Measurements from ENCODE around the gene DIAPH1.

The DIAPH1 gene

DNA sequence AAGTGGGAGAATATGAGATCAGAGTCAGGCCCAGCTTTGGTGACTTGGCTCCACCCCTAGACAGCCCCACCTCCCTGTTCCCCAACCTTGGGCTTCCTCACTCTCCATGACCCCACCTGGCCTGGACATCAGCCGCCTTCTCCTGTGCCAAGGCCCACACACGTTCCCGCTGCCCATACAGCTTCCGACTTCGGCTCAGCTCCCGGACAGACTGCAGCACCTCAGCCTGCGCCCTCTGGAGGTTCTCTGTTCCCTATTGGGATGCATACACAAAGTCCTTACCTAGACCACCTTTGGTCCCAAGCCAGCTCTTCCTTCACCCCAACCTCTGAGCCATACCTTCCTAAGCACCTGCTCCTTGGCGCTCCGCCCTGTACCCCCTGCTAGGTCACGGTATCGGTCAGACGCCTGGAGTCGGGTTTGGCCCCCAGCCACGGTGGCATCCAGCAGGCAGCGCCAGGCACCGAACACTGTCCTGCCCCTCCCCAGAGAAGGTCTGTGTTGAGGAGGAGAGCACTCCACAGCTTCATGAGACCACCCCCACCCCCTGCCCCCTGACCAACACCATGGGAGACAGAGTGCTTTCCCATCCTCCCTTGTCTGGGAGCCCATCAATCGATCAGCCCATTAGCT lies 30.4 kb upstream of the DIAPH1 start:
- no peak overlapping the region for H3K4me3 ChIP-seq (ENCODE audit: low read depth, low read length)
- TF ChIP-seq, protein P1, sequence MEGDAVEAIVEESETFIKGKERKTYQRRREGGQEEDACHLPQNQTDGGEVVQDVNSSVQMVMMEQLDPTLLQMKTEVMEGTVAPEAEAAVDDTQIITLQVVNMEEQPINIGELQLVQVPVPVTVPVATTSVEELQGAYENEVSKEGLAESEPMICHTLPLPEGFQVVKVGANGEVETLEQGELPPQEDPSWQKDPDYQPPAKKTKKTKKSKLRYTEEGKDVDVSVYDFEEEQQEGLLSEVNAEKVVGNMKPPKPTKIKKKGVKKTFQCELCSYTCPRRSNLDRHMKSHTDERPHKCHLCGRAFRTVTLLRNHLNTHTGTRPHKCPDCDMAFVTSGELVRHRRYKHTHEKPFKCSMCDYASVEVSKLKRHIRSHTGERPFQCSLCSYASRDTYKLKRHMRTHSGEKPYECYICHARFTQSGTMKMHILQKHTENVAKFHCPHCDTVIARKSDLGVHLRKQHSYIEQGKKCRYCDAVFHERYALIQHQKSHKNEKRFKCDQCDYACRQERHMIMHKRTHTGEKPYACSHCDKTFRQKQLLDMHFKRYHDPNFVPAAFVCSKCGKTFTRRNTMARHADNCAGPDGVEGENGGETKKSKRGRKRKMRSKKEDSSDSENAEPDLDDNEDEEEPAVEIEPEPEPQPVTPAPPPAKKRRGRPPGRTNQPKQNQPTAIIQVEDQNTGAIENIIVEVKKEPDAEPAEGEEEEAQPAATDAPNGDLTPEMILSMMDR (IDR thresholded peaks at IDR 0.05; ENCODE audit: low read depth, low read length): no peak

DNA sequence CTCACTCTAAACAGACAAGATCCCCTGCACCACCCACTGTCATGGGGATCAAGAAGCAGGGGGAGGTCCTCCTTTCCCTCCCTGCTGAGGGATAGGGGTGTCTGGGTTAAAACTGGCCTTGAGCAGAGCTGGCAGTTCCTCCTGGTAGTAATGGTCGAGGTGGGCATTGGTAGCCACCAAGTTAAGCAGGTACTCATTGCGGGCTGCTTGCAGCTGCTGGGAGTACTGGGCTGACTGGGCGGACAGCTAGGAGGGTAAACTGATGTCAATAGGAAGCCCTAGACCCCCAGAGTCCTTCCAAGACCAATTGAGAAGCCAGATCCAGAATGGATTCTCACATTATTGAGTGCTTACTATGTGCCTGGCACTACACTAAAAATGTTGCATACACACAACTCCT lies 29.1 kb upstream of the DIAPH1 start:
- H3K4me3 ChIP-seq (ENCODE audit: low read depth, low read length): no peak overlapping the region
- TF ChIP-seq, protein P1 (IDR thresholded peaks at IDR 0.05; ENCODE audit: low read depth, low read length): no peak

DNA sequence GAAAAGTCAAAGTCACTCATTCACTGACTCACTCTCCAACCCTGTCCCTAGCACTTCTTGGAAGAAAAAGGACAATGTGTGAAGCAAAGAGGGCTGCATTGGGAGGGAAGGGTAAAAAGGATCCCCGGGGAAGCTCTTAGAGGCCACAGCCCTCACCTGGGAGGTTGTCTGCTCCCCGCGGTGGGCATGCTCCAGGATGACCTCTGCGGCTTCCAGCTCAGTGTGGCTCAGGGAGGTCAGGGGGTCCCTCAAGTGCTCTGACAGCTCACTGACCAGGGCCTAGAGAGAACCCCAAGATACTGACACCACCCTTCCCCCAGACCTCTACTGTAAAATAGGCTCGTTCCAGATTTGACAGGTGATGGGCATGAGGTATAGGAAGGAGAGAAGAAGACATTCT lies 28.4 kb upstream of the DIAPH1 start:
- TF ChIP-seq, protein P1 (IDR thresholded peaks at IDR 0.05; ENCODE audit: low read depth, low read length): no peak
- H3K4me3 ChIP-seq (ENCODE audit: low read depth, low read length): no peak overlapping the region

DNA sequence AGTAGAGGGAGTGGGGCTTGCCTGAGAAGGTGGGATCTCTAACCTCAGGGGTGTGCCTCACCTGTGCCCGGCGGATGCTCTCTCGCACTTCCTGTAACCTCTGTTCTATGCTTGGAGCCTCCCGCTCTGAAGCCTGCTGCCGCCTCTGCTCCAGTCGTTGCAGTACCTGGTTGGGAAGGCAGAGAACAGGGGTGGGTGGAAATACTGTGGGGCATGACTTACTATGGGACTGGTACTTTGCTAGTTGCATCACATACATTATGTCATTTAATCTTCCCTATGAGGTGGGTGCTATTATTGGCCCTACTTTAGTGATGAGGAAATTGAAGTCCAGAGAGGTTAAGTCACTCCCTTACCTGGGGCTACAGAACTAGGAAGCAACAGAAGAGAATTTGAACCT lies 27.2 kb upstream of the DIAPH1 start:
- H3K4me3 ChIP-seq (ENCODE audit: low read depth, low read length): no peak overlapping the region
- TF ChIP-seq, protein P1 (IDR thresholded peaks at IDR 0.05; ENCODE audit: low read depth, low read length): no peak

DNA sequence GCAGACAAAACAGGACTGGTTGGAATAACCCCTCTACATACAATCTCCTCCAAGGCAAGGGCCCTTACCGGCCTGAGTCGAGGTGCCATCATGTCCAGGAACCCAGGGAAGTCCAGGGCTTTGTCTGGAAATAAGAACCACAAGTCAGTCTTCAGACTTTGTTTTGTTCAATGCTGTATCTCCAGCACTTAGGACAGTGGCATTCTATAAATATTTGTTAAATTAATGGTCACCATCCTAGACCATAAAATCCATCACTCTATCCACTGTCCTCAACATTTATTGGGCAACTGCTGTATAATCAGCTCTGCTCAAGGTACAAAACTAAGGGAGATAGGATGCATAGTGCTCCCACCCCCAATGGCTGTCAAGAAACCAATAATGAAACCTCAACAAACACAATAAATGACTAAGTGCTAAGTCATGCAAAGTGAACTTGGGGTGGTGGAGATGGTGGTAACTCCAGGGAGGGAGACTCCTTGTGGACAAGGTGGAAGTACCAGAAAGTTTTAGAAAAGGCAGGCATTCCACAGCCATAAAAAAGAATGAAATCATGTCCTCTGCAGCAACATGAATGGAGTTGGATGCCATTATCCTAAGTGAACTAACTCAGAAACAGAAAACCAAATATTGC lies 23.0 kb upstream of the DIAPH1 start:
- TF ChIP-seq, protein P1 (IDR thresholded peaks at IDR 0.05; ENCODE audit: low read depth, low read length): no peak
- no peak overlapping the region for H3K4me3 ChIP-seq (ENCODE audit: low read depth, low read length)

GRCh38 chr5:141640698-141641097 lies 21.9 kb upstream of the DIAPH1 start:
- TF ChIP-seq, protein P1 (IDR thresholded peaks at IDR 0.05; ENCODE audit: low read depth, low read length): no peak
- no peak overlapping the region for H3K4me3 ChIP-seq (ENCODE audit: low read depth, low read length)

DNA sequence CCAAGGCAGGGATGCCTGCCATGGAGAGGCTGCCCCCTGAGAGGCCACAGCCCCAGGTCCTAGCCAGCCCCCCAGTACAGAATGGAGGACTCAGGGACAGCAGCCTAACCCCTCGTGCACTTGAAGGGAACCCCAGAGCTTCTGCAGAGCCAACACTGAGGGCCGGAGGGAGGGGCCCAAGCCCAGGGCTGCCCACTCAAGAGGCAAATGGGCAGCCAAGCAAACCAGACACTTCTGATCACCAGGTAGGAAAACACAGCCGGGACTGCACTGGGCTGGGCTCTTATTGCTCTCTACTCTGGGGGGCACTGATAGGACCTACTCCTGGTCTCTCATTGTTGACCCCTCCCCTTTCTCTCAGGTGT lies 21.2 kb upstream of the DIAPH1 start:
- H3K4me3 ChIP-seq (ENCODE audit: low read depth, low read length): no peak overlapping the region
- TF ChIP-seq, protein P1 (IDR thresholded peaks at IDR 0.05; ENCODE audit: low read depth, low read length): no peak
